ENCODE results near the gene MCOLN3. TPM values are rescaled to one million over a fixed set of nuclear protein-coding genes. Genes with fewer than 3 reads are reported as not detected.

Gene MCOLN3
- total and polyA plus RNA-seq, 2 of the 4 experiments (the other 2 are of a cell fraction): 0.03 TPM; not detected in 1

DNA sequence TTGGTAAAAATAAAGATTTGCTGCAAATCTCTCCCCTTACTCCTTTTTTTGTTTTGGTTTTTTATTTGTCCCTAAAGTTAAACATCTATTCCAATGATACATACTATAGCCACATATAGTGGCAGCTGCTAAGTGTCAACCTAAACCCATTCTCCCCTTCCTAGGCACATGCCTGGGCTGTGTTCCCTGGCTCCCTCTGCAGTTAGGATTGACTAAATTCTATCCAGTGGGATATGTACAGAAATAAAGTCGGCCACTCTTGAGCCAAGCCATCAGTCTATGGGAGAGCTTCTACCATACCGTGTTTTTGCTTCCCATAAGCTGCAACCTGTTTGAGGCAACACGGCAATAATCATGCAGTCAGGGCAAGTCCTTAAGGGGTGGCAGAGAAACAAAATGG lies 23.6 kb downstream of the MCOLN3 start:
- Histone ChIP-seq H3K27me3 (ENCODE audit: control insufficient read depth, insufficient read depth, low read length) (peaks cover 25% of the 10 kb centered on the region), H2AFZ (replicated peaks; ENCODE audit: low read length, poor library complexity) (no peak overlapping the region), H2BK120ac (ENCODE audit: low read depth, low read length) (no peak overlapping the region), H4K20me1 (ENCODE audit: insufficient read depth, low read length) (no peaks in the 10 kb centered on the region), H3K18ac (ENCODE audit: low read depth, low read length) (no peak overlapping the region), H3K9me3 (ENCODE audit: control insufficient read depth, insufficient read depth, low read length) (no peaks in the 10 kb centered on the region), H2AK9ac (replicated peaks; ENCODE audit: low read depth, low read length, poor library complexity) (no peak overlapping the region), H3K4ac (ENCODE audit: low read depth, low read length) (no peak overlapping the region), H3K23ac (ENCODE audit: low read depth, low read length) (no peak overlapping the region), H2AK5ac (ENCODE audit: low read depth, low read length) (no peak overlapping the region), H3K9ac (ENCODE audit: low read depth, low read length) (no peak overlapping the region), H3K9me1 (ENCODE audit: insufficient read depth, low read length) (no peaks in the 10 kb centered on the region), H2BK15ac (ENCODE audit: low read depth, low read length) (no peak overlapping the region), H3K4me2 (ENCODE audit: low read depth, low read length) (no peak overlapping the region), H3K4me3 (ENCODE audit: insufficient read depth, low read depth, low read length) (no peak overlapping the region), H3K27ac (ENCODE audit: insufficient read depth, low read length) (no peak overlapping the region), H4K5ac (ENCODE audit: low read depth, low read length) (no peak overlapping the region), H3K56ac (ENCODE audit: extremely low read depth, insufficient read depth, low read length) (no peak overlapping the region), H4K91ac (ENCODE audit: insufficient read depth, low read depth, low read length) (no peak overlapping the region), H3K36me3 (ENCODE audit: control insufficient read depth, insufficient read depth, low read length) (no peaks in the 10 kb centered on the region), H2BK5ac (ENCODE audit: low read depth, low read length, poor library complexity, severe bottlenecking) (no peak overlapping the region), H3K79me1 (ENCODE audit: low read depth in 1 of 2, low read length in 2 of 2) (no peaks in the 10 kb centered on the region), H3K4me1 (ENCODE audit: control insufficient read depth, insufficient read depth, low read length) (no peaks in the 10 kb centered on the region), H2BK20ac (ENCODE audit: low read depth, low read length) (no peak overlapping the region), H4K8ac (ENCODE audit: low read depth in 2 of 2, low read length in 2 of 2) (no peak overlapping the region), H3K14ac (replicated peaks; ENCODE audit: low read depth, low read length) (no peak overlapping the region)
- no CpG with 5 or more reads among the region's 3 CpGs for WGBS, 2 experiments (ENCODE audit: extremely low coverage in 2 of 2, insufficient read length in 1 of 2)
- no peak for ATAC-seq (ENCODE audit: low read depth)
- dilution Hi-C loops (cut with HindIII; ENCODE audit: low sequenced_read_pairs, unreplicated experiment): no loop called here
- TF ChIP-seq SMC3 (IDR thresholded peaks at IDR 0.05; ENCODE audit: low read depth, low read length): no peak
- TF ChIP-seq, protein P1, sequence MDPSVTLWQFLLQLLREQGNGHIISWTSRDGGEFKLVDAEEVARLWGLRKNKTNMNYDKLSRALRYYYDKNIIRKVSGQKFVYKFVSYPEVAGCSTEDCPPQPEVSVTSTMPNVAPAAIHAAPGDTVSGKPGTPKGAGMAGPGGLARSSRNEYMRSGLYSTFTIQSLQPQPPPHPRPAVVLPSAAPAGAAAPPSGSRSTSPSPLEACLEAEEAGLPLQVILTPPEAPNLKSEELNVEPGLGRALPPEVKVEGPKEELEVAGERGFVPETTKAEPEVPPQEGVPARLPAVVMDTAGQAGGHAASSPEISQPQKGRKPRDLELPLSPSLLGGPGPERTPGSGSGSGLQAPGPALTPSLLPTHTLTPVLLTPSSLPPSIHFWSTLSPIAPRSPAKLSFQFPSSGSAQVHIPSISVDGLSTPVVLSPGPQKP (IDR thresholded peaks at IDR 0.05; ENCODE audit: borderline replicate concordance, low read depth, low read length): no peak
- TF ChIP-seq MAFK (IDR thresholded peaks at IDR 0.05; ENCODE audit: low read depth, low read length): no peak
- TF ChIP-seq FOS (IDR thresholded peaks at IDR 0.05; ENCODE audit: low read depth, low read length): no peak
- TF ChIP-seq MAZ (IDR thresholded peaks at IDR 0.05; ENCODE audit: borderline replicate concordance, low read depth, low read length): no peak
- no peak for TF ChIP-seq RCOR1 (IDR thresholded peaks at IDR 0.05; ENCODE audit: insufficient replicate concordance, low read length)
- TF ChIP-seq, protein P2, sequence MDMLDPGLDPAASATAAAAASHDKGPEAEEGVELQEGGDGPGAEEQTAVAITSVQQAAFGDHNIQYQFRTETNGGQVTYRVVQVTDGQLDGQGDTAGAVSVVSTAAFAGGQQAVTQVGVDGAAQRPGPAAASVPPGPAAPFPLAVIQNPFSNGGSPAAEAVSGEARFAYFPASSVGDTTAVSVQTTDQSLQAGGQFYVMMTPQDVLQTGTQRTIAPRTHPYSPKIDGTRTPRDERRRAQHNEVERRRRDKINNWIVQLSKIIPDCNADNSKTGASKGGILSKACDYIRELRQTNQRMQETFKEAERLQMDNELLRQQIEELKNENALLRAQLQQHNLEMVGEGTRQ (IDR thresholded peaks at IDR 0.05; ENCODE audit: low read depth, low read length): no peak
- no peak for TF ChIP-seq CHD1 (IDR thresholded peaks at IDR 0.05; ENCODE audit: low read depth, low read length)
- no peak for TF ChIP-seq BHLHE40 (IDR thresholded peaks at IDR 0.05; ENCODE audit: low read depth, low read length)
- TF ChIP-seq, protein P3, sequence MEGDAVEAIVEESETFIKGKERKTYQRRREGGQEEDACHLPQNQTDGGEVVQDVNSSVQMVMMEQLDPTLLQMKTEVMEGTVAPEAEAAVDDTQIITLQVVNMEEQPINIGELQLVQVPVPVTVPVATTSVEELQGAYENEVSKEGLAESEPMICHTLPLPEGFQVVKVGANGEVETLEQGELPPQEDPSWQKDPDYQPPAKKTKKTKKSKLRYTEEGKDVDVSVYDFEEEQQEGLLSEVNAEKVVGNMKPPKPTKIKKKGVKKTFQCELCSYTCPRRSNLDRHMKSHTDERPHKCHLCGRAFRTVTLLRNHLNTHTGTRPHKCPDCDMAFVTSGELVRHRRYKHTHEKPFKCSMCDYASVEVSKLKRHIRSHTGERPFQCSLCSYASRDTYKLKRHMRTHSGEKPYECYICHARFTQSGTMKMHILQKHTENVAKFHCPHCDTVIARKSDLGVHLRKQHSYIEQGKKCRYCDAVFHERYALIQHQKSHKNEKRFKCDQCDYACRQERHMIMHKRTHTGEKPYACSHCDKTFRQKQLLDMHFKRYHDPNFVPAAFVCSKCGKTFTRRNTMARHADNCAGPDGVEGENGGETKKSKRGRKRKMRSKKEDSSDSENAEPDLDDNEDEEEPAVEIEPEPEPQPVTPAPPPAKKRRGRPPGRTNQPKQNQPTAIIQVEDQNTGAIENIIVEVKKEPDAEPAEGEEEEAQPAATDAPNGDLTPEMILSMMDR (conservative IDR thresholded peaks at IDR 0.05; ENCODE audit: low read depth, low read length): no peak
- TF ChIP-seq NFE2L2 (IDR thresholded peaks at IDR 0.05; ENCODE audit: low read depth, low read length): no peak
- no peak for TF ChIP-seq POLR2A (IDR thresholded peaks at IDR 0.05; ENCODE audit: low read depth, low read length)
- TF ChIP-seq CEBPB (IDR thresholded peaks at IDR 0.05; ENCODE audit: low read depth, low read length): no peak
- TF ChIP-seq RFX5 (IDR thresholded peaks at IDR 0.05; ENCODE audit: low read depth, low read length): no peak
- TF ChIP-seq MXI1 (IDR thresholded peaks at IDR 0.05; ENCODE audit: borderline replicate concordance, low read depth, low read length): no peak
- TF ChIP-seq RAD21 (IDR thresholded peaks at IDR 0.05; ENCODE audit: low read length): no peak
- no TSS peak for BruUV-seq (replicated peaks)
- intact Hi-C loops (cut with micrococcal nuclease): no loop called here
- POLR2A ChIA-PET (ENCODE audit: unreplicated experiment): no interaction called here
- no peak for DNase-seq
- CTCF ChIA-PET: interaction anchor here (0.7 to 1.5 kb wide), 2 partner anchors 80 to 85 kb away, joined by 4 to 8 read pairs; no protein-coding TSS in a partner anchor
- in situ Hi-C loops (cut with MboI; ENCODE audit: low sequenced_read_pairs): no loop called here

Data from IMR-90 (cell line).